AG09319 (cell line): ENCODE results near the gene RAB35.

Experiments
- DNase-seq: peaks from one replicate; pipeline ENCODE4 v3.0.0-alpha.2; 2010; ENCODE audit warnings: low read depth; ENCODE audit errors: extremely low read depth
- TF ChIP-seq, protein P1 (sequence below): IDR thresholded peaks from 2 replicates; pipeline ENCODE4 v1.5.1; 2011; ENCODE audit warnings: low read depth, mild to moderate bottlenecking, inconsistent platforms, low read length, moderate library complexity

Gene RAB35

DNA sequence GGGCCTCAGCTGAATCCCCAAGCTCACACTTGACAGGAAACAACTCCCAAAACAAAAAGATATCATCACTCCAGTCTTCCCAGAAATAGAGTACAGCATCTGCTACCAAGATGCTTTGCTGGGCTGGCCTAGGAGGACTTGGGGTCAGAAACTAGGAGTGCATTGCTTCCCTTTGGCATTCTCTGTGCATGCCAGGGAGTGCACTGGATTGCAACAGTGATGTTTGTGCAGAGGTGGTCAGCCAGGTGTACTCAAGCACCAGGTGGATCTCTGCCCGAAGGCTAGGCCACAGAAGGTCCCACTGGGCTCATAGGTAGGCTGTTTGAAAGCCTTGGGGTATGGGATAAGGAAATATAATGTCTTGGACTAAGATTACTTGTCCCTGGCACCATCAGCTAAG lies 51.1 kb downstream of the RAB35 start:
- TF ChIP-seq, protein P1, sequence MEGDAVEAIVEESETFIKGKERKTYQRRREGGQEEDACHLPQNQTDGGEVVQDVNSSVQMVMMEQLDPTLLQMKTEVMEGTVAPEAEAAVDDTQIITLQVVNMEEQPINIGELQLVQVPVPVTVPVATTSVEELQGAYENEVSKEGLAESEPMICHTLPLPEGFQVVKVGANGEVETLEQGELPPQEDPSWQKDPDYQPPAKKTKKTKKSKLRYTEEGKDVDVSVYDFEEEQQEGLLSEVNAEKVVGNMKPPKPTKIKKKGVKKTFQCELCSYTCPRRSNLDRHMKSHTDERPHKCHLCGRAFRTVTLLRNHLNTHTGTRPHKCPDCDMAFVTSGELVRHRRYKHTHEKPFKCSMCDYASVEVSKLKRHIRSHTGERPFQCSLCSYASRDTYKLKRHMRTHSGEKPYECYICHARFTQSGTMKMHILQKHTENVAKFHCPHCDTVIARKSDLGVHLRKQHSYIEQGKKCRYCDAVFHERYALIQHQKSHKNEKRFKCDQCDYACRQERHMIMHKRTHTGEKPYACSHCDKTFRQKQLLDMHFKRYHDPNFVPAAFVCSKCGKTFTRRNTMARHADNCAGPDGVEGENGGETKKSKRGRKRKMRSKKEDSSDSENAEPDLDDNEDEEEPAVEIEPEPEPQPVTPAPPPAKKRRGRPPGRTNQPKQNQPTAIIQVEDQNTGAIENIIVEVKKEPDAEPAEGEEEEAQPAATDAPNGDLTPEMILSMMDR: no peak
- no peak for DNase-seq

DNA sequence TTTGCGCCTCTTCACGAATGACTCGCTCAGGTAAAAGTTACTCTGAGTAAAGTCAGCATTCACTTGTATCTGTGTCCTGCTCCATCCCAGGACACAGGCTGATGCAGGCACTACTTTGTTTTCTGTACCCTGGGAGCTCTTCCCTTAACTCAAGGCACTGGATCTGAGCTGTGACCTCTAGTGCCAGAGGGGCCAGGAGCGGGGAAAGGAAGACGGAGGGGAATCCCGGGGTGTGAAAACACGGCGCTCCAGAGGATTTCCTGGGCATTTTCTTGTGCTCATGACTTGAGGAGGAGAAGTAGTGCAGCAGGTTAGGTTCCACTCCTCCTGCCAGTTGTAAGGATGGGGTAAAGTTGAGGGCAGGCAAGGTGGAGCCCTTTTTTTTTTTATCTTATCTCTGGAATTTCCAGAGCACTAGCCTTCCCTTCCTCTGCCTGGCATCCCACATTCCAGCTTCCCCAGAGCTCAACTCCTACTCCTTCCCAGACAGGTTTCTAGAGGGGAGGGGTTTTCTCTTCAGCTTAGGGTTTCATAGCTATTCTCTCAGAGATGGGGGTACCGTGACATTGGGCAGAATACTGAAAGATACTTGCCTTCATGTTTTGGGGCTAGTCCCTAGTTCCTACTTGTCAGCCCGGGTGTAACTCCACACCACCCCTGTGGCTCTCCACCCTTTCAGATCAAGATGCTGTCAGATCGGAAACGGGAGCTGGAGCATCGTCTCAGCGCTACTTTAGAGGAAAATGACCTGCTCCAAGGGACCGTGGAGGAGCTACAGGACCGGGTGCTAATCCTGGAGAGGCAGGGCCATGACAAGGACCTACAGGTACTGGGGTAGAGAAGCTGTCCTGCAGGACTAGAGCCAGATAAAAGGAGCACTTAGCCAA lies 52.3 kb downstream of the RAB35 start:
- no peak for DNase-seq
- TF ChIP-seq, protein P1: no peak

DNA sequence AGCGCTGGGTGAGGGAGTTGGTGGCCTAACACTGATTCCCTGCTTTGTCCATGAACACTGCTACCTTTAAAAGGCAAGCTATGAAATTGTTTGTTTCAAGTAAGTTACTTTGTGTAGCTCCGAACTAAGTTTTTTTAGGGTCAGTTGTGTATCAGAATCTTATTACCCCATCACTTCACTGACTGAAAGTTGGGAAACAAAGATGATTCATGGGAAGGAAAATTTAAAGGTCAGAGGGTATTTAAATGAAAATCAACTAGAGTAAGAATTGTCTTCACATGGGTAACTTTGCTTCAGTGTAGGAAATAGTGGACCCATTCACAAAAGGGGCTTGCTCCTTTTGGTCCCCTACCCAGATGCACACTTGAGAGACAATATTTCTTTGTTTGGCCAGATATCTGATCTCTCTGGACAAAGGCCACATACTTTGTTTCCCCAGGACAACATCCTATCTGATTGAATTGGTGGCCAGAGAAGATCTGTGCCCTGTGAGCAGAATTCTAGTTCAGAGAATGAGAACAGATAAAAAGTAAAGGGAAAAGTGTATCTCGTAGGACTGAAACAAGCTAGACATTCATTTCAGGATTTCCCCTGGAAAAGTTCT lies 53.5 kb downstream of the RAB35 start:
- no peak for DNase-seq
- TF ChIP-seq, protein P1: no peak

DNA sequence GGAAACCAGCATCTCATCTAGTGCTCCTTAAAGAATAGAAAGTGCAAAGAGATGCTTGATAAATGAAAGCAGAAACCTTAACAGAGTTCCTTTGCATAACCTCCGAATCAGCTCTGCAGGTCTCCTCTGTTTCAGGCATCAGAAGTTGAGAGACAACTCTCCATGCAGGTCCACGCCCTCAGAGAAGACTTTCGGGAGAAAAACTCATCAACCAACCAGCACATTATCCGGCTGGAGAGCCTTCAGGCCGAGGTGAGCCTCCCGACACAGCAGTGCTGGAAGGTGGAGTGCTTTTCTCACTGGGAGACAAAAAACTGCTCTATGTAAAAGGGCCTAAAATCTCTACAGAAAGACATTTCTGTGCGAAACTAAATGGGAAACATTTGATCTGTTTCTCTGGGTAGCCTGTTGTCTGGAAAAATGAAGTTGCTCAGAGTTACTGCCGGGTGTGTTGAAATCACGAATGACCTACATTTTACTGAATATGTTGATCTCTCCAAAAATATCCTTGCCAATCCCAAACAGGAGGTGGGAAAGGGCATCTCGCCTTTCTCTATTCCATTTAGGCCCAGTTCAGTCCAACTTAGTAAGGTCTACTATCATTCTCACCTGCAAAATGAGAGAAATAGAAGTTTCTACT lies 54.9 kb downstream of the RAB35 start:
- TF ChIP-seq, protein P1: no peak
- no peak for DNase-seq

DNA sequence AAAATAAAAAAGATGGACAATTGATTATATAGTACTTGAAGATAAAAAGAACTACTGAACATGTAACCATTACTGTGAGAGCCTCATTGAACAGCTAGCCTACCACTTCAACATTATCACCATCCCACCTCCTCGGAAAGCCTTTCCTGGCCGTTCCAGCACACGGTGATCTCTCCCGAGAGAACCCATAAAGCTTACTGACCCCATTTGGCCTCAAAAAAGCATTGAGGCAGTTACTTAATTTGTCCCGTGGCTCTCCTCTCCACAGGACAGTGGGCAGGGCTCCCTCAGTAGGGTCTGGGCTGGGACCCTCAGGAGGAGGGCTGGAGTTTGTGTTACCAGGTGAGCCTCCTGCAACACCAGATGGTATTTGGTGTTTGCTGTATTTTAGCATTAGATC lies 55.8 kb downstream of the RAB35 start:
- TF ChIP-seq, protein P1: no peak

DNA sequence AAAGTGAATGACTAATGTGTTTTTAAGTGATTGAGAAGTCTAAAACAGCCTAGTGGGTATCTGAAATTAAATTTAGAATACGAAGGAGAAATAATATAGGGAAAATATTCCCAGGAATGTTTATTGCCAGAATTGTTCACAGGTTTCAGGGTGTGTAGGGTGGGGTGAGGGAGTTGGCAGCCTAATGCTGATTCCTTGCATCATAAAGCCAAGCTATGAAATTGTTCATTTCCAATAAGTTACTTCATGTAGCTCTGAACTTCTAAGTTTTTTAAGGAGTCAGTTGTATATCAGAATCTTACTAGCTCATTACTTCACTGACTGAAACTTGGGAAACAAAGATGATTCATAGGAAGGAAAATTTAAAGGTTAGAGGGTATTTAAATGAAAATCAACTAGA lies 56.4 kb downstream of the RAB35 start:
- DNase-seq: no peak
- TF ChIP-seq, protein P1: no peak

More for the DNA sequence above, 55.8 kb downstream of the RAB35 start:
- DNase-seq: no peak

DNA sequence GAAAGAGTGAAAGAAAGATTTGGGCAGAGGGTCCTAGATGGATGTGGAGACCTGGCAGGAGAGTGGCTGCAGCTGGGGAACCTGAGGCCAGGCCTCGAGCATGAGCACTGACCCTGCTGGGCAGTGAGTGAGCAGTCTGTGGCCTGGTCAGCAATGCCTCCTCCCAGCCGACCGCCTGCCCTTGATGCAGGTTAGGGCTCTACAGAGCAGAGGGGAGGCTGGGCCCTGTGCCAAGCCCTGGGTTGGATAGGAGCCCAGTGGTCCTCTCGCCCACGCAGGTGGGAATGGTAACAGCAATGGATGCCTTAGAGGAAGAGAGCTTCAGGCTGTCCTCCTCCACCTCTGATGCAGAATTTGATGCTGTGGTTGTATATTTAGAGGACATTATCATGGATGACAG lies 59.8 kb downstream of the RAB35 start:
- TF ChIP-seq, protein P1: no peak
- DNase-seq: no peak
